SU-DHL-6 (cell line): ENCODE results near the gene FSTL4.

ENCODE experiments used
- CTCF ChIP-seq: fragments of 200-600 bp; sonication (generic); IDR thresholded peaks from one replicate; pipeline ENCODE4 v1.5.1; 2017; ENCODE audit warnings: antibody characterized with exemption, mild to moderate bottlenecking, low read length, moderate library complexity; ENCODE audit not compliant: insufficient read depth, poor library complexity, severe bottlenecking
- EZH2phosphoT487 ChIP-seq: fragments of 200-600 bp; sonication (generic), shearing (Covaris generic); conservative IDR thresholded peaks from 2 replicates; pipeline ENCODE4 v1.6.1; 2018; ENCODE audit warnings: mild to moderate bottlenecking, antibody characterized with exemption, low read length, moderate library complexity, mixed read lengths

GRCh38 chr5:133514456-133514855, 97.9 kb downstream of the FSTL4 start:
- TF ChIP-seq CTCF = no peak
- no peak for TF ChIP-seq EZH2phosphoT487
